Breast epithelium (tissue), 3 donors: Measurements from ENCODE around the gene PRG2.
"Not testable (repeated sequence)": the region's sequence is repeated elsewhere in the genome, so short reads cannot be mapped to it uniquely, and the experiment has no call there.

ENCODE experiments used
- POLR2A ChIP-seq: fragments of 450-650 bp; IDR thresholded peaks from one replicate; pipeline ENCODE4 v1.6.1; 2016; ENCODE audit warnings: antibody characterized with exemption, mild to moderate bottlenecking, moderate library complexity
- POLR2AphosphoS5 ChIP-seq, 3 donors: sonication (generic); formaldehyde crosslinking; IDR thresholded peaks; one replicate each; pipeline ENCODE4 v1.6.1; 2017; ENCODE audit warnings: antibody characterized with exemption in 3 of 3

- TF ChIP-seq POLR2A; POLR2AphosphoS5 (IDR thresholded peaks at IDR 0.05): not testable (repeated sequence)
Observed at GRCh38 chr11:57361420-57361819, 29.0 kb downstream of the PRG2 start.
